ENCODE data around the gene SLX4IP.
"Not testable (repeated sequence)": the region's sequence is repeated elsewhere in the genome, so short reads cannot be mapped to it uniquely, and the experiment has no call there.

SLX4IP gene

GRCh38 chr20:10610251-10610650, 175.1 kb downstream of the SLX4IP start:
- no peak overlapping the region for H3K27ac ChIP-seq (ENCODE audit: extremely low read depth, low read depth, low read length)
- ChIA-PET POLR2A (no interaction called here), CTCF (interaction anchor here (0.7 kb wide), 1 partner anchor 207 kb away, joined by 3 read pairs; no protein-coding TSS in a partner anchor)

GRCh38 chr20:10611357-10611756, 176.3 kb downstream of the SLX4IP start:
- ChIA-PET POLR2A (no interaction called here), CTCF (interaction anchor here (0.6 to 1.5 kb wide), 4 partner anchors 10 to 814 kb away, joined by 3 to 5 read pairs (median 4); no protein-coding TSS in a partner anchor)
- Histone ChIP-seq H3K27ac (ENCODE audit: extremely low read depth, low read depth, low read length) (no peak overlapping the region), H3K36me3 (ENCODE audit: control insufficient read depth in 2 of 2, insufficient read depth in 1 of 2, low read length in 2 of 2) (peaks cover 0 to 4% of the 10 kb centered on the region in 2 experiments; a peak in 1 of 3 replicates), H3K9me3 (ENCODE audit: control insufficient read depth, insufficient read depth, low read depth, low read length) (no peaks in the 10 kb centered on the region), H3K4me1 (ENCODE audit: control insufficient read depth, insufficient read depth, low read length) (no peaks in the 10 kb centered on the region), H3K4me3 (ENCODE audit: low read depth, low read length) (no peak overlapping the region)
- TF ChIP-seq ZBTB17 (tag by site-specific recombination; IDR thresholded peaks at IDR 0.05), result no peak
- TF ChIP-seq SP7 (tag by site-specific recombination; IDR thresholded peaks at IDR 0.05), result no peak
- TF ChIP-seq ZNF341 (tag by site-specific recombination; IDR thresholded peaks at IDR 0.05; ENCODE audit: low read depth), result peak; percentile 61
- no peak for TF ChIP-seq PRDM10 (tag by site-specific recombination; IDR thresholded peaks at IDR 0.05)
- no peak for TF ChIP-seq ZNF571 (tag by site-specific recombination; IDR thresholded peaks at IDR 0.05)

More at GRCh38 chr20:10610251-10610650, 175.1 kb downstream of the SLX4IP start:
- H3K4me1 ChIP-seq (ENCODE audit: control insufficient read depth, insufficient read depth, low read length), result no peaks in the 10 kb centered on the region
- TF ChIP-seq ZNF580 (tag by site-specific recombination; IDR thresholded peaks at IDR 0.05), result no peak
- TF ChIP-seq ZNF10 (tag by site-specific recombination; IDR thresholded peaks at IDR 0.05), result no peak
- TF ChIP-seq ZBTB20 (tag by site-specific recombination; IDR thresholded peaks at IDR 0.05), result no peak
- no peak for TF ChIP-seq ZNF211 (tag by site-specific recombination; IDR thresholded peaks at IDR 0.05; ENCODE audit: low read depth)
- TF ChIP-seq ZNF561 (tag by site-specific recombination; IDR thresholded peaks at IDR 0.05; ENCODE audit: borderline replicate concordance), result no peak
- TF ChIP-seq REST (tag by site-specific recombination; IDR thresholded peaks at IDR 0.05), result no peak
- TF ChIP-seq ZNF133 (tag by site-specific recombination; IDR thresholded peaks at IDR 0.05), result no peak
- no peak for TF ChIP-seq ZNF366 (tag by site-specific recombination; conservative IDR thresholded peaks at IDR 0.05)
- no peaks in the 10 kb centered on the region for H3K9me3 ChIP-seq (ENCODE audit: control insufficient read depth, insufficient read depth, low read depth, low read length)
- peaks cover 0 to 4% of the 10 kb centered on the region in 2 experiments; a peak in 1 of 3 replicates for H3K36me3 ChIP-seq (ENCODE audit: control insufficient read depth in 2 of 2, insufficient read depth in 1 of 2, low read length in 2 of 2)
- no peak overlapping the region for H3K4me3 ChIP-seq (ENCODE audit: low read depth, low read length)

- H3K4me1 ChIP-seq (ENCODE audit: control insufficient read depth, insufficient read depth, low read length); H3K9me3 ChIP-seq (ENCODE audit: control insufficient read depth, insufficient read depth, low read depth, low read length); H3K27ac ChIP-seq (ENCODE audit: extremely low read depth, low read depth, low read length); CTCF ChIA-PET; H3K36me3 ChIP-seq (ENCODE audit: control insufficient read depth in 2 of 2, insufficient read depth in 1 of 2, low read length in 2 of 2); POLR2A ChIA-PET; H3K4me3 ChIP-seq (ENCODE audit: low read depth, low read length): not testable (repeated sequence)
These were observed 178.3 kb downstream of the SLX4IP start for GRCh38 chr20:10613426-10613825.

Data from HEK293 (cell line).